GM12878 (cell line): ENCODE data around the gene HPCA. TPM values are rescaled to one million over a fixed set of nuclear protein-coding genes. Genes with fewer than 3 reads are reported as not detected.

ENCODE experiments used
- CBX3 ChIP-seq: fragments of 200-600 bp; sonication (generic); IDR thresholded peaks from 2 replicates; pipeline ENCODE4 v1.6.1; 2016; ENCODE audit warnings: low read depth, borderline replicate concordance
- CHD2 ChIP-seq: IDR thresholded peaks from 2 replicates; pipeline ENCODE4 v1.6.1; 2011; ENCODE audit warnings: low read depth, low read length, improper control_type of control experiment, borderline replicate concordance
- E2F8 ChIP-seq: fragments of 450-650 bp; IDR thresholded peaks from 2 replicates; pipeline ENCODE4 v1.6.1; 2018; ENCODE audit warnings: mild to moderate bottlenecking, low read depth, moderate library complexity; ENCODE audit not compliant: partially characterized antibody
- EP300 ChIP-seq, 2 experiments: fragments of 150-350 bp in 1 of 2; IDR thresholded peaks; 2 replicates each; pipeline ENCODE4 v1.6.1; 2011 to 2012; ENCODE audit warnings: low read depth in 2 of 2, low read length in 2 of 2, borderline replicate concordance in 1 of 2, improper control_type of control experiment in 1 of 2, inconsistent platforms in 1 of 2; ENCODE audit not compliant: control insufficient read depth in 1 of 2
- JUNB ChIP-seq: IDR thresholded peaks from 2 replicates; pipeline ENCODE4 v1.6.1; 2016; ENCODE audit warnings: antibody characterized with exemption, mild to moderate bottlenecking
- KDM1A ChIP-seq: fragments of 200-600 bp; sonication (generic); IDR thresholded peaks from 2 replicates; pipeline ENCODE4 v1.6.1; 2016; ENCODE audit warnings: borderline replicate concordance
- MTA2 ChIP-seq: fragments of 450-650 bp; IDR thresholded peaks from 2 replicates; pipeline ENCODE4 v1.6.1; 2016; ENCODE audit warnings: low read depth, mild to moderate bottlenecking, moderate library complexity
- MYC ChIP-seq: IDR thresholded peaks from 2 replicates; pipeline ENCODE4 v1.6.1; 2011; ENCODE audit warnings: mild to moderate bottlenecking, low read length, moderate library complexity, inconsistent platforms; ENCODE audit not compliant: insufficient read depth, insufficient replicate concordance, insufficient read length, severe bottlenecking
- NBN ChIP-seq: fragments of 450-650 bp; IDR thresholded peaks from 2 replicates; pipeline ENCODE4 v1.6.1; 2016
- POLR2AphosphoS5 ChIP-seq: IDR thresholded peaks from 2 replicates; pipeline ENCODE4 v1.6.1; 2011; ENCODE audit warnings: mild to moderate bottlenecking, low read length, inconsistent platforms
- SMAD1 ChIP-seq: fragments of 450-650 bp; IDR thresholded peaks from 2 replicates; pipeline ENCODE4 v1.6.1; 2018; ENCODE audit warnings: mild to moderate bottlenecking, low read depth; ENCODE audit not compliant: partially characterized antibody
- SREBF1 ChIP-seq: IDR thresholded peaks from 2 replicates; pipeline ENCODE4 v1.6.1; 2012; ENCODE audit warnings: mild to moderate bottlenecking, low read length
- STAT1 ChIP-seq: fragments of 450-650 bp; conservative IDR thresholded peaks from 2 replicates; pipeline ENCODE4 v1.6.1; 2014; ENCODE audit warnings: antibody characterized with exemption, mild to moderate bottlenecking
- USF2 ChIP-seq: IDR thresholded peaks from 2 replicates; pipeline ENCODE4 v1.6.1; 2011; ENCODE audit warnings: low read depth, low read length, improper control_type of control experiment, borderline replicate concordance
- WRNIP1 ChIP-seq: IDR thresholded peaks from 2 replicates; pipeline ENCODE4 v1.6.1; 2011; ENCODE audit warnings: low read depth, low read length, improper control_type of control experiment, borderline replicate concordance
- ZBED1 ChIP-seq: IDR thresholded peaks from 2 replicates; pipeline ENCODE4 v1.6.1; 2016; ENCODE audit warnings: borderline replicate concordance
- ZNF384 ChIP-seq: IDR thresholded peaks from 2 replicates; pipeline ENCODE4 v1.6.1; 2012; ENCODE audit warnings: low read depth, mild to moderate bottlenecking, low read length, improper control_type of control experiment, borderline replicate concordance
- ZNF622 ChIP-seq: fragments of 450-650 bp; IDR thresholded peaks from 2 replicates; pipeline ENCODE4 v1.6.1; 2017; ENCODE audit warnings: mild to moderate bottlenecking, inconsistent platforms
- polyA plus RNA-seq, 11 experiments: library from polyadenylated mRNA; depleted of rRNA in 4 of 11; unstranded in 6 of 11; stranded (reverse) in 5 of 11; fragments of >200 nt; fragmentation: Nextera tagmentation in 4 of 11; fragmentation: Illumina TruSeq in 1 of 11; extraction: Ambion mirVana in 4 of 11; extraction: Trizol in 1 of 11; gene quantifications; 1 replicate in 1 of 11; 2 replicates in 10 of 11; pipeline versions ENCODE4 v1.2.1 to v1.2.3, GENCODE V29; 2011 to 2016; ENCODE audit warnings: inconsistent platforms in 2 of 11, missing spikeins in 2 of 11, low read depth in 1 of 11
- total RNA-seq, 4 experiments: library from RNA; depleted of rRNA in 3 of 4; stranded (reverse); fragments of >200 nt in 3 of 4; fragmentation: Illumina TruSeq in 1 of 4; extraction: Trizol in 1 of 4; gene quantifications; 2 replicates each; pipeline versions ENCODE4 v1.2.1 to v1.2.3, GENCODE V29; 2013 to 2021
- TF ChIP-seq, protein P1 (sequence below): fragments of 450-650 bp; IDR thresholded peaks from 2 replicates; pipeline ENCODE4 v1.6.1; 2017; ENCODE audit warnings: borderline replicate concordance
- TF ChIP-seq, protein P2 (sequence below): IDR thresholded peaks from 2 replicates; pipeline ENCODE4 v1.6.1; 2012; ENCODE audit warnings: mild to moderate bottlenecking, low read depth, low read length

Gene HPCA
- total and polyA plus RNA-seq, 10 of the 15 experiments (the other 5 are each of a cell fraction or from before 2014, with no cell fraction given), result 0.11 TPM; not detected in 9

- no peak for TF ChIP-seq STAT1
- TF ChIP-seq, protein P1, sequence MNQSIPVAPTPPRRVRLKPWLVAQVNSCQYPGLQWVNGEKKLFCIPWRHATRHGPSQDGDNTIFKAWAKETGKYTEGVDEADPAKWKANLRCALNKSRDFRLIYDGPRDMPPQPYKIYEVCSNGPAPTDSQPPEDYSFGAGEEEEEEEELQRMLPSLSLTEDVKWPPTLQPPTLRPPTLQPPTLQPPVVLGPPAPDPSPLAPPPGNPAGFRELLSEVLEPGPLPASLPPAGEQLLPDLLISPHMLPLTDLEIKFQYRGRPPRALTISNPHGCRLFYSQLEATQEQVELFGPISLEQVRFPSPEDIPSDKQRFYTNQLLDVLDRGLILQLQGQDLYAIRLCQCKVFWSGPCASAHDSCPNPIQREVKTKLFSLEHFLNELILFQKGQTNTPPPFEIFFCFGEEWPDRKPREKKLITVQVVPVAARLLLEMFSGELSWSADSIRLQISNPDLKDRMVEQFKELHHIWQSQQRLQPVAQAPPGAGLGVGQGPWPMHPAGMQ, result no peak
- no peak for TF ChIP-seq SREBF1
- TF ChIP-seq ZBED1, result no peak
- TF ChIP-seq KDM1A, result no peak
- TF ChIP-seq MTA2, result no peak
- TF ChIP-seq USF2, result no peak; the same call in 1 of the 2 replicates
- TF ChIP-seq NBN, result no peak
- no peak for TF ChIP-seq SMAD1
- TF ChIP-seq ZNF384, result no peak
- TF ChIP-seq CHD2, result no peak
- no peak for TF ChIP-seq POLR2AphosphoS5
- TF ChIP-seq CBX3, result no peak
- no peak for TF ChIP-seq E2F8
- no peak for TF ChIP-seq WRNIP1
- TF ChIP-seq EP300 (IDR thresholded peaks at IDR 0.05; ENCODE audit: borderline replicate concordance in 1 of 2, control insufficient read depth in 1 of 2, low read depth in 2 of 2, low read length in 2 of 2), result no peak
- TF ChIP-seq JUNB, result peak; percentile 65
- TF ChIP-seq, protein P2, sequence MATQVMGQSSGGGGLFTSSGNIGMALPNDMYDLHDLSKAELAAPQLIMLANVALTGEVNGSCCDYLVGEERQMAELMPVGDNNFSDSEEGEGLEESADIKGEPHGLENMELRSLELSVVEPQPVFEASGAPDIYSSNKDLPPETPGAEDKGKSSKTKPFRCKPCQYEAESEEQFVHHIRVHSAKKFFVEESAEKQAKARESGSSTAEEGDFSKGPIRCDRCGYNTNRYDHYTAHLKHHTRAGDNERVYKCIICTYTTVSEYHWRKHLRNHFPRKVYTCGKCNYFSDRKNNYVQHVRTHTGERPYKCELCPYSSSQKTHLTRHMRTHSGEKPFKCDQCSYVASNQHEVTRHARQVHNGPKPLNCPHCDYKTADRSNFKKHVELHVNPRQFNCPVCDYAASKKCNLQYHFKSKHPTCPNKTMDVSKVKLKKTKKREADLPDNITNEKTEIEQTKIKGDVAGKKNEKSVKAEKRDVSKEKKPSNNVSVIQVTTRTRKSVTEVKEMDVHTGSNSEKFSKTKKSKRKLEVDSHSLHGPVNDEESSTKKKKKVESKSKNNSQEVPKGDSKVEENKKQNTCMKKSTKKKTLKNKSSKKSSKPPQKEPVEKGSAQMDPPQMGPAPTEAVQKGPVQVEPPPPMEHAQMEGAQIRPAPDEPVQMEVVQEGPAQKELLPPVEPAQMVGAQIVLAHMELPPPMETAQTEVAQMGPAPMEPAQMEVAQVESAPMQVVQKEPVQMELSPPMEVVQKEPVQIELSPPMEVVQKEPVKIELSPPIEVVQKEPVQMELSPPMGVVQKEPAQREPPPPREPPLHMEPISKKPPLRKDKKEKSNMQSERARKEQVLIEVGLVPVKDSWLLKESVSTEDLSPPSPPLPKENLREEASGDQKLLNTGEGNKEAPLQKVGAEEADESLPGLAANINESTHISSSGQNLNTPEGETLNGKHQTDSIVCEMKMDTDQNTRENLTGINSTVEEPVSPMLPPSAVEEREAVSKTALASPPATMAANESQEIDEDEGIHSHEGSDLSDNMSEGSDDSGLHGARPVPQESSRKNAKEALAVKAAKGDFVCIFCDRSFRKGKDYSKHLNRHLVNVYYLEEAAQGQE, result no peak
- no peak for TF ChIP-seq MYC
- TF ChIP-seq ZNF622, result no peak
Observed at GRCh38 chr1:32848354-32849063, 37.8 kb upstream of the HPCA start (continued).
